ENCODE measurements around the gene C1R.
A peak's percentile ranks its signal among the peaks of the same experiment; 100 is the strongest.

C1R gene

GRCh38 chr12:7092229-7092985 lies at the start of gene C1R:
TSS of gene C1R (minus strand) at chr12:7092445. CDS start at chr12:7092388, 57 bp downstream.
- DNase-seq (ENCODE audit: low spot score), result peak; percentile 74

DNA sequence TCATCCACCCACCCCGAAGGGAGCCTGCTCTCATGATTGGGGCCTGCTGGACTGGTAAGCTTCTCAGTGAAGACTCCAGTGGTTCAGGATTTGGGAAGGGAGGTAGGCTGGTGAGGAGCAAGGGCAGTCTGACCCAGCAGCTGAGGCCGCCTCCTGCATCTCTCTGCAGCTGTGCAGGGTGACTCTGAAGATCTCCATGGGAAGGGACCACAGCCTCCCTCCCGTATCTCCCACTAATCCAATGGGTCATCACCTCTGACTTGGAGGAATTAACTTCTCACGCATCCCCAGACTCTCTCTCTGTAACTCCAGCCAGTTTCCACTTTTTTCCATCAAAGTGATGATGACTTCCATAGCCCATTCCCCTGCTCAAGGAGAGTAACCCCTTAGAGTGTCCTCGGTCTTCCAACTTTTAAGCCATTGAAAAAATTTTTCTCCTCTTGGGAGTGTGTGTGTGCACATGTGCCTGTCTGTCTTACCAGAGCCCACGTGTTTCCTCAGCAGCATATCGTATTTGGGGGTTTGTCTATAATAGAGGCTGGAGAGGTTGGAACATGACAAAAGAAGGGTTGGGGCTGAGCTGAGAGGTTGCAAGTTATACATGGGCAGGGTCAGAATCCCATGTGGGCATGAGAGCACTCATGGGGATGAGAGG lies 49.2 kb upstream of the C1R start:
- DNase-seq (ENCODE audit: low spot score), result no peak

DNA sequence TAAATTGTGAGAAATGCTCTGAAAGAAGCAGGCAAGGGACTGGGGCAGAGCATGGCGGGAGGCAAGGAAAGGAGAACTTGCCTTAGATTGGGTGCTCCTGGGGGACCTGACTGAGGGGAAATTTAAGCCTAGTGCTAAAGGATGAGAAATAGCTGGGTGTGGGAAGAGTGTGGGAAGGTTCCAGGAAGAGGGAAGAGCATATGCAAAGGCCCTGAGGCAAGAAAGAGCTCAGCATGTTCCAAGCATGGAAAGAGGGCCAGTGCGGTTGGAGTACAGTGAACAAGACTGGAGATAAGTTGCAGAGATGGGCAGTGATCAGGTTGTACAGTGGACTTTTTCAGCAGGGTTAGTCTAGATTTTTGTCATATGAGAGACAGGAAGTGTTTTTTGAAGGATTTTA lies 47.0 kb upstream of the C1R start:
- DNase-seq (ENCODE audit: low spot score), result no peak

DNA sequence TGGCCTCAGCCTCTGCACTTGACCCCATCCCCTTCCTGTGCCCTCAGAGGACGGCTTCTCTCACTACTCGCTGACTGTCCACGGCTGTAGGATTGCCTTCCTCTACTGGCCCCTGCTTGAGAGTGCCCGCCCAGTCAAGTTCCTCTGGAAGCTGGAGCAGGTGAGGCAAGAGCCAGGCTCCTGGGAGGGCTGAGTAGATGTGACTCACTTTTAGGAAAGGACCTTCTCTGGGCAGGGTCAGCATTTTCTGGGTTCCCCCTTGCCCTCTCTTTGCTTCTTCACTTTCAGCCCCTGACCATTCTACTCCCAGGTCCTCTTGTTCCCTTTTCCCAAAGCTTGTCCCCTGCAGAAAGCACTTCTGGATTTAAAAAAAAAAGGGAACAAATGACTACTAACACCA lies 45.7 kb upstream of the C1R start:
- DNase-seq (ENCODE audit: low spot score), result no peak

GRCh38 chr12:7136676-7137075 lies 44.4 kb upstream of the C1R start:
- DNase-seq (ENCODE audit: low spot score), result no peak

GRCh38 chr12:7136071-7136470 lies 43.8 kb upstream of the C1R start:
- no peak for DNase-seq (ENCODE audit: low spot score)

DNA sequence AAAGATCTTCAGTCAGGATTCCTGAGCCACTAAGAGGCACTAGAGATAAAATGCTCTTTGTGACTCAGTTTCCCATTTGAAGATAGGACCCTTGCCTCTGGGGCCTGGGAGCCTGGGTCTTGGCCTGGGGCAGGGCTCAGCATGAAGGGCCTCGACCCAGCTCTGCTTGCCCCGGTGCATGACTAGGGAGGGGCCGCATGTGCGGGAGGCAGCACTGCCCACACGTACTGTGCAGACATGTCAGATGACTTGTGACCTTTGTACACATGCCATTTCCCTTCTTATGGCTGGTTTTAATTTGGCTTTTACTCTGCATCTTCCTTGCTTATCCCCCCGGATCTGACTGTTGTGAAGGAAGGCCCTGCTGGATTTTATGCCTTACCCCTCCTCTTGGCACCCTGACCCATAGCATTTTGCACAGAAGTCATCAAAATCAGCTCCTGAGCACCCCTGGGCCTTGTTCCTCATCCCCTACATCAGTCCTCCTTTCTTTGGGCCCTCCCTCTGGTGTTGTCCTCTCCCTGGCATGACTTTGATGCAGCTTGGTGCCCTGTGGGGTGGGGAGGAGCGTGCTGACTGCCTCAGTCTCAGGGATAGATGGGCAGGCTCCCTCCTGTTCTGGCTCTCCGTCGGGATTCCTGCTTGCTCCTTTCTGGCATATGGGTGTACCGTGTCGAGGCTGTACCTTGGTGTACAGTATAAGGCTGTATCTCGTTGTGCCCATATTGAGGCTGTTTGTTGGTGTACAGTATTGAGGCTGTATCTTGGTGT lies 42.3 kb upstream of the C1R start:
- DNase-seq (ENCODE audit: low spot score), result no peak

GRCh38 chr12:7131502-7131866 lies 39.2 kb upstream of the C1R start:
- no peak for DNase-seq (ENCODE audit: low spot score)

GRCh38 chr12:7130701-7131501 lies 38.7 kb upstream of the C1R start:
- peak; percentile 51 for DNase-seq (ENCODE audit: low spot score)

GRCh38 chr12:7129872-7130691 lies 37.8 kb upstream of the C1R start, which contains the start of gene CLSTN3:
TSS of gene CLSTN3 (plus strand) at chr12:7130371. CDS start at chr12:7130649, 278 bp downstream.
- DNase-seq (ENCODE audit: low spot score), result peak; percentile 100

DNA sequence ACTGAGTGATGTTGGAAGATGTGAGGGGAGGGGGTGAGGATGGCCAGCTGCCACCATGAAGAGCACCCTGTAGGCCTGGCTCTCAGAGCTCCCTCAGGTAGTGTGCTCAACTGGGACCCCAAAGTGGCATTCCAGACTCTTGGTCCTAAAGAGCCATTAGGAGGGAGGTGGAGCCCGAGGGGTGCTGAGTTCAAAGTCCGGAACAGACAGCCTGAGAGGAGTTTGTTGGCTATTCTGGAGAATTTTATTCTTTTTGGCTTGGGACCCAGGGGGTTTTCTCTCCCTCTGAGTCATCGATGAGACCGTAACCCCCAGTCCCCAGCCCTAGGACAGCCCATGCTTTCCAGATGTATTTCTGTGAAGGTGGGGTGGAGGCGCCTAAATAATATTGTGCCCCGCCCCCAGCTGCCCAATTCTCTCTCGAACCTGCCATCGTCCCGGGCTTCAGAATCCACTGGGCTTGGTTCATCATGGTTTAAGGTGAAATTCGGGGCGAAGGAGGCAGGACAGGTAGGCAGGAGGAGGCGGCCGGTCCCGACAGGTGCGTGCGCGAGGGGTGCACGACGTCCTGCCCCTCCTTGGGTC lies 37.1 kb upstream of the C1R start:
- no peak for DNase-seq (ENCODE audit: low spot score)

DNA sequence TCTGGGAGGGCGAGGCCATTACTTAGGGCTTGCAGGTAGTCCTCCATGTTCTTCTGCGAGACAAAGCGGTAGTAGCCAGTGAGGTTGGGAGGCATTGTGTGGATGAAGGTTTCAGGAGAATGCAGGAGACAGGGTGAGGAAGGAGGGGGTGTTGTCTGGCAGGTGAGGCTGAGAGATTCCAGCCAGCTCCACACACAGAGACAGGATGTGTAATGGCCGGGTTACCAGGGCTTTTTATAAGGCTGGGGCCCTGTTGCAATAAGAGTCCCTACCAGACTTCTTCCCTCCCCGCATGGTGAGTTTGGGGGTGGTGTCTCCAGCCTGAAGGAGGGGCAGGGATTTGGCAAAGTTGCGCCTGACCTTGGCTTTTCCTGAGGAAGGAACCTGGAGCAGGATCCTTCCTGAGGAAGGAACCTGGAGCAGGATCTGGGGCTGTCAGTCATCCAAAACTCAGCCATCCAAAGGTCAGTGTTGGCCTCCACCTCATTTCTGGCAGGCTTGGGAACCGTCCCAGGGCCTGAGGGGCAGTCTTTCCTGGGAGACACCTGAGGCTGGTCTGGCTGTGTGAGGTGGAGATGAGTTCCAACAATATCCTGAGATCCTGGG lies 36.5 kb upstream of the C1R start, which contains the start of gene RBP5:
Gene RBP5 (minus strand): TSS at position 209 of the 606 bp plus-strand sequence. CDS start 114 bp downstream, at position 95.
- no peak for DNase-seq (ENCODE audit: low spot score)

- DNase-seq (ENCODE audit: low spot score), result no peak
Observed at GRCh38 chr12:7127916-7128626, 35.8 kb upstream of the C1R start.

DNA sequence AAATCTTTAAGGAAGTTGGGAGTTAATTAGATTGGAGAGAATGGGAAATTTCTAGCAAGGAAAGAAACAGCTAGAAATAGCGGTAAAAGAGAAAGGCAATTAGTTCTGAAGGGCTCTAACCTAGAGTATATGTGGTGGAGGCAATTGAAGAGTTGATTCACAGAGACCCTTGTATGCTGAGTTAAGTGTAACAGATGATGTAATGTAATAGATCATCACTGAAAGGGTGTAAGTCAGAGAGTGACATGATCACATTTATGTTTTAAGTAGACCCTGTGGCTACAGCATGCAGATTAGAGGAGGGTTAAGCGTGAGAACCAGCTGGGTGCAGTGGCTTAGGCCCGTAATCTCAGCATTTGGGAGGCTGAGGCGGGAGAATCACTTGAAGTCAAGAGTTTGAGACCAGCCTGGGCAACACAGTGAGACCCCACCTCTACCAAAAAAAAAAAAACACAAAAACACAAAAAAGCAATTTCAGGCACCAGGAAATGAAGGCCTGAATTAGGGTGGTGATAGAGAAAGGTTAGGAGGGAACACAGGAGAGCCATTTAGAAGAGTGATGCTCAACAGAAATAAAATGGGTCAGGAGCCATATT lies 33.5 kb upstream of the C1R start:
- no peak for DNase-seq (ENCODE audit: low spot score)

DNA sequence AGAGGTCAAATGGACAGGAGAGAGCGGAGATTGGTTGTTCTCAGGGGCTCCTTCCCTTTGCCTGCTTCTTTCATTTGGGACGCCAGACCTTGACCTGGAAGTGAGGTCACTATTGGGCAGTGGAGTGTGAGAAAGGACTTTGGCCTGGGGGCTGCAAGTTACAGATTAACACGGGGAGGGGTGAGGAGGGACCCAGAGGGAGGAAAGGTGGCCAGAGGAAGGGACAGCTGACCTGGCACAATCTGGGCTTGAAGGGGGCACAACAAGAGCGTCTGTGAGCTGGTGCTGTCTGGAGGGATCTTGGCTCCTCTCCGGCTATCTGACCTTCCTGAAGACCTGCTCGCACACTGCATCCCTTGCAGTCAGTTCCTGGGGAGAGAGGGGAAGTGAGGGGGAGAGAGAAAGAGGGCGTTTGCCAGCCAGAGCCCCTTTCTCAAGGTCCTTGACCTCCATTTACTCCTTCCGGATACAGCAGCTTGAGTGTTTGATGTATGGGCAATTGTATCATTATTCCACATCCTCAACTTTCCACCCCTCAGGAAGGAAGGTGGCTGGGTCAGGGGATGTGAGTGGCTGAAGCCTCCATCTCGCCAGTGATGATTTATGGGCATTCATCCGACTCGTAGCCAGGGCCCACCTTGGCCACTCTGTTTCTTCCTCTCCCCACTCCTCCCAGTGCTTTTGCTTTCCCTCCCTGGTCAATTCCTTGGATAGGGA lies 31.7 kb upstream of the C1R start:
- DNase-seq (ENCODE audit: low spot score), result no peak

- no peak for DNase-seq (ENCODE audit: low spot score)
Observed at GRCh38 chr12:7122811-7123769, 30.8 kb upstream of the C1R start.

- no peak for DNase-seq (ENCODE audit: low spot score)
Observed at GRCh38 chr12:7121324-7121723, 29.1 kb upstream of the C1R start.
